Measurements from ENCODE around the gene ASCL2.

Gene ASCL2

DNA sequence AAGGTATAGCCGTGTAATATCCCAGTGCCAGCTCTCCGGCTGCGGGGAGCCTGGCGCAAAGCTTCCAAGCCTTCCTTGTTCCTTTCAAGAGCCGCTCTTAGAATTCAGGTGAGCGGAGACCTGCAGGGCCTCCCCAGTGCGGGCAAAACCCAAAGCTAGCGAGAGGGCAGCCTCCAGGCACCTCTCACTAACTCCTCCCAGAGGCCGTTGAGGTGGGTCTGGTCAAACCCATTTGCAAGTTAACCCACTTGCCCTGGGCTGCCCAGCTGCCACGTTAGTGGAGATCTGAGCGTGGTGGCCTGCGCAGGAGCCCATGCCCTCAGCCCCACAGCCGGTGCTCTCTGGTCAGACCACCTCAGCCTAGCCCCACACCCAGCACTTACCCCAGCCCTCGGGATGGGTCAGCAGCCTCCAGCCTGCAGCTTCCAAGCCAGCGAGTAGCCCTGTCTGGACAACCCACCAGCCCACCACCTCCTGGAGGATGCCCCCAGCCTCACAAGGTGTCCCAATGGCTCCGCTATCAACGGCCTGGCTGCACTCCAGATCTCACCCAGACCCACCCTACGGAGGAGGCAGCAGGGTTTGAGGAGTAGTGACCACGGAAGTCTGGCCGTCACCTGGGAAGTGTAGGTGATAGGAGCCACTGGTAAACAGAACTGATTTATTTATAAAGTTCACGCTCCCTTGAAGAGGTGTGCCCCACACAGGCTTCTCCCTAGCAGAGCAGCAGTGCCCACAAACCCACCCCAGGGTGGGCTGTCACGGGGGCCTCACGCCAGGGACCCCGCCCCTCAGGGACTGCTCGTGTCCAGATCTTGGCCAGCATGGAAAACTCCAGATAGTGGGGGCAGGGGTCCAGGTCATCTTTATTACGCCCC lies 2.3 kb downstream of the ASCL2 start:
- TF ChIP-seq, protein P1, sequence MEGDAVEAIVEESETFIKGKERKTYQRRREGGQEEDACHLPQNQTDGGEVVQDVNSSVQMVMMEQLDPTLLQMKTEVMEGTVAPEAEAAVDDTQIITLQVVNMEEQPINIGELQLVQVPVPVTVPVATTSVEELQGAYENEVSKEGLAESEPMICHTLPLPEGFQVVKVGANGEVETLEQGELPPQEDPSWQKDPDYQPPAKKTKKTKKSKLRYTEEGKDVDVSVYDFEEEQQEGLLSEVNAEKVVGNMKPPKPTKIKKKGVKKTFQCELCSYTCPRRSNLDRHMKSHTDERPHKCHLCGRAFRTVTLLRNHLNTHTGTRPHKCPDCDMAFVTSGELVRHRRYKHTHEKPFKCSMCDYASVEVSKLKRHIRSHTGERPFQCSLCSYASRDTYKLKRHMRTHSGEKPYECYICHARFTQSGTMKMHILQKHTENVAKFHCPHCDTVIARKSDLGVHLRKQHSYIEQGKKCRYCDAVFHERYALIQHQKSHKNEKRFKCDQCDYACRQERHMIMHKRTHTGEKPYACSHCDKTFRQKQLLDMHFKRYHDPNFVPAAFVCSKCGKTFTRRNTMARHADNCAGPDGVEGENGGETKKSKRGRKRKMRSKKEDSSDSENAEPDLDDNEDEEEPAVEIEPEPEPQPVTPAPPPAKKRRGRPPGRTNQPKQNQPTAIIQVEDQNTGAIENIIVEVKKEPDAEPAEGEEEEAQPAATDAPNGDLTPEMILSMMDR (IDR thresholded peaks at IDR 0.05; ENCODE audit: low read depth, low read length), result no peak
- no peak for DNase-seq (ENCODE audit: extremely low read depth, low read depth)

DNA sequence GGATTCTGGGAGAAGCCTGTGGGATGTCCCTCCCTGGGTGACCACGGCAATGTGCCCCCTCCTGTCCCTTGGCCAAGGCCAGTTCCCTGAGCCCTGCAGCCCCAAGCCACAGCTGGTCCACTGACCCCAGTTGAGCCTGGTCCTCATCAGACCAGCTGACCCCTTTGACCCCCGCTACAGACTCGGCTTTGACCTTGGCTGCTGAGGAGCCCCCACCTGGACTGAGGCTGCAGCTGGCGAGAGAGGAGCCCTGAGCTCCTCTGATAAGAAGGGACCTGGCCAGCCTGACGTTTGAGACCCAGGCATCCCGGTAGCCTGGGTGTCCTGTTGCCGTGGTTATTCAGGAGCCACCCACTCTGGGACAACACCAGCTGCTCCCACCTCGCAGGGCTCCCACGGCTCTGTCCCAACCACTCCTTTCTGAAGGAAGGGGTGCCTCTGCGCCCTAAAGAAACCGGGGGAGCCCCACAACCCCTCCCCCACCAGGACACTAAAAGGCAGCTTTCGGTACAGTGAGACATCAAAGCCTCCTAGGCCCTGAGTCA lies 3.0 kb downstream of the ASCL2 start:
- DNase-seq (ENCODE audit: extremely low read depth, low read depth), result no peak
- TF ChIP-seq, protein P1 (IDR thresholded peaks at IDR 0.05; ENCODE audit: low read depth, low read length), result no peak

DNA sequence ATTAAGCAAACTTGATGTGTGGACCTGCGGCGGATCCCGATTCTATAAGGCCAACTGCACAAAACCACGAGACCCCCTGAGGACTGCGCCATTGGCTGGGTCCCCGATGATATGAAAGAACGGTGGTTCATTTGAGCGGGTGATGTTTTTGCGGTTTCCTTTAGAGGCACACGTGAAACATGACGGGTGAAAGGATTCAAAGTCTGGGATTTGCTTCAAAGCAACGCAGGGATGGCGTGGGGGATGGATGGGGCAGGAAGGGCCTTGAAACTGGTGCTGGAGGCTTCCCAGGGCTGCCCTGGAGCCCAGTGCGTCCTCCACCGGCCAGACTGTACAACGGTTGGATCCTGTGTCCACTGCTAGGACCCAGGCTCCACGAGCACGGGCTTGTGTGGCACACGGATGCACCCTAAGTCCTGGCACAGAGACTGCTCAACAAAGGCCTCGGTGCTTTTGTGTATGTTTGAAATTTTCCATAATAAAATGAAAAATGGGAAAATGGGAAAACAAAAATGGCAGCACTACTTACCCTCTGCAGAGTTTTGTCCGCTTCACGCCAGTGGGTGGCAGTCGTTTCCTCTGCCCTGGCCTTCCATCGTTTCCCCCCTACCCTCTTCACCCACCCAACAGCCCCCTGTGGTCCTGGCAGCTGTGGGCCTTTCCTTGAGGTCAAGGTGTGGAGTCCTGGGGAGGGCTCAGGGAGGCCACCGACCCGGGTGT lies 3.6 kb downstream of the ASCL2 start:
- no peak for DNase-seq (ENCODE audit: extremely low read depth, low read depth)
- TF ChIP-seq, protein P1 (IDR thresholded peaks at IDR 0.05; ENCODE audit: low read depth, low read length), result no peak

DNA sequence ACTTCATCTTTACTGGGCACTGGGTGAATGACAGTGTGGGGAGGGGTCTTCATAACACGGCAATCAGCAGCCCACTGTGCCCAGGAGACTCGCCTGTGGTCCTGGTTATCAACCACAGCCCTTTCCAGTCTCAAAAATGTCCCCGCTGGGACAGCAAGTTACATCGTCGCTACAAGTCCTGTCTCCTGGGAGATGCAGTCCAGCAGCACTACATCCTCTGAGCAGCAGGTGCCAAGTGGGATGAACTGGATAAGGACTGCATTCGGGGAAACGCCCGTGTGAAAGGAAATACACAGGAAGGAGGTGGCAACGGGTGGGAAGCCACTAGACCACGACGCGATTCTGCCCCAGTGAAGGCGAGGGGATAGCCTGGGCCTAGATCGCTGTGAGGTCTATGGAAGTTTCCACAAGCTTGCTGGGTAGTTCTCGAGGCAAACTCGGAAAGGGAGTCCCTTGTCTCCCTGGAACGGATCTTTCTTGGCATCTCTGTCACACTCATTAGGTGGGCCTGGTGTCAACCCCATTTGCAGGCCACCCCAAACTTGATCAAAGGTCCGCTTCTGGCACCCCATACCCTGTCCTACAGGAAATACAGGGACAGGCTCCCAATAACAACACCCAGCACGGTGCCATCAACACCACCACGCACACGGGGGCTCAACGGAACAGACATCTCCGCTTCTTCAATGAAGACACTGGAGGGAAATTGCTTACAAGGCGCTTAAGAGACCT lies 4.4 kb downstream of the ASCL2 start:
- TF ChIP-seq, protein P1 (IDR thresholded peaks at IDR 0.05; ENCODE audit: low read depth, low read length), result no peak
- no peak for DNase-seq (ENCODE audit: extremely low read depth, low read depth)

DNA sequence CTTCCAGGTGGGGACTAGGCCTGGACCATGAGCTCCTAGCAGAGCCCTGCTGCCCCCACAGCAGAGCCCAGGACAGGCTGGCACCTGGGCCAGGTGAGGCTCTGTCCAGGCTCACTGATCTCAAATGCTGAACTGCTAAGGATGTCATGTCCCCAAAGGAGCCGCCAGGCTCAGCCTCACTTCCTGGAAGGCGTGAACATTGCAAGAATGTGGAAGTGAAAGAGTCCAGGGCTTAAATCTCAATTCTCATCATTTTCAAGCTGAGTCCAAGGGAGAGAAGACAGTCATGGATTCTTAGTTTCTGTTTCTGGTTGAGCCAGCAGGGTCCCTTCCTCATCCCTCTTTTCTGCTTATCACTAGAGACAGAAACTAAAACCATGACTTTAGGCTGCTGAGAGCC lies 5.0 kb downstream of the ASCL2 start:
- DNase-seq (ENCODE audit: extremely low read depth, low read depth), result no peak
- TF ChIP-seq, protein P1 (IDR thresholded peaks at IDR 0.05; ENCODE audit: low read depth, low read length), result no peak

DNA sequence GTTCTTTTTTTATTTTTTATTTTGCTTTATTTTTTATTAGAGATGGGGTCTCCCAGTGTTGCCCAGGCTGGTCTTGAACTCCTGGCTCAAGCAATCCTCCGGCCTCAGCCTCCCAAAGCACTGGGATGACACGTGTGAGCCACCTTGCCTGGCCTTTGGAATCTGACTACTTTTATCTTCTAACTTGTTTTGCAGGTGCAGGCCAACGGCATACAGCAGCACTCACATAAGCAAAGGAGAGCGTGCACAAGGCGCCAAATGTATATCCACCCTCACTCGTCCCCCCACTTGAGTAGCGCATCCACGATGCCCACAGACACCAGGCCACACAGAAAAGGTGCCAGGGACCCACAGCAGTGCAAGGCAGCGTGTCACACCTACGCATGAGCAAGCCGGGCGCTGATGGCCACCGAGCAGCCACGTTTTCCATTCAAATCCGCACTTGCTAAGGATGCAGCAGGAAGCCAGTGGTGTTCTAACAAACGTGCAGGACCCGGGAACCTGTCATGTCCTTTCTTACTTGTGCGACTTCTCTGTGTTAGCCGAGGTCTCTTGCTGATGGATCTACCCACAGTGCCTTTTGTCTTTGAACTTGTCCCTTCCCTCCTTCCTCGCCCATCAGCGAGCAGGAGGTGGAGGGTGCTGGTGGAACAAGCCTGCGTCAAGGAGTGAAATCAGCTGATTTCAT lies 5.9 kb downstream of the ASCL2 start:
- TF ChIP-seq, protein P1 (IDR thresholded peaks at IDR 0.05; ENCODE audit: low read depth, low read length), result no peak
- no peak for DNase-seq (ENCODE audit: extremely low read depth, low read depth)
